Caco-2 (cell line): ENCODE measurements around the gene PCDH17. TPM values are rescaled to one million over a fixed set of nuclear protein-coding genes. Genes with fewer than 3 reads are reported as not detected.

ENCODE experiments used
- BruUV-seq: library from RNA; stranded (reverse); fragments of 400-500 nt; replicated peaks from 2 replicates; lab custom pipeline; 2021; lab: Mats Ljungman, UMichigan
- CTCF ChIA-PET: fragments of 300-600 bp; sonication (Branson Sonifier 250); formaldehyde crosslinking; loops from one replicate; lab custom pipeline; 2022; ENCODE audit warnings: antibody characterized with exemption; lab: Charles Lee
- POLR2A ChIA-PET: fragments of 300-600 bp; sonication (Branson Sonifier 250); formaldehyde crosslinking; loops from one replicate; lab custom pipeline; 2022; ENCODE audit warnings: antibody characterized with exemption; lab: Charles Lee
- DNase-seq, 2 experiments: peaks; one replicate each; pipeline versions ENCODE4 v3.0.0 to v3.0.0-alpha.2; 2020 to 2022
- H3K27me3 ChIP-seq: replicated peaks from 2 replicates; pipeline ENCODE4 v1.6.0; 2011; ENCODE audit warnings: low read length; ENCODE audit not compliant: control insufficient read depth, insufficient read depth
- H3K36me3 ChIP-seq: 2 replicates; pipeline ENCODE4 v1.5.1; 2011; ENCODE audit warnings: low read length; ENCODE audit not compliant: control insufficient read depth, insufficient read depth
- H3K4me1 ChIP-seq: fragments of 250-450 bp; sonication (Bioruptor Pico); 2 replicates; pipeline ENCODE4 v1.5.1; 2020; ENCODE audit warnings: mild to moderate bottlenecking
- H3K4me3 ChIP-seq: 2 replicates; pipeline ENCODE4 v1.5.1; 2011; ENCODE audit warnings: low read depth, mild to moderate bottlenecking, control low read depth, low read length
- H3K9me3 ChIP-seq: fragments of 250-450 bp; sonication (Bioruptor Pico); 2 replicates; pipeline ENCODE4 v1.5.1; 2020; ENCODE audit warnings: mild to moderate bottlenecking, moderate library complexity
- H3K27ac Mint-ChIP-seq: one replicate; pipeline ENCODE4 v1.8.0; 2022; ENCODE audit warnings: mixed read lengths; ENCODE audit not compliant: unreplicated experiment
- H3K27me3 Mint-ChIP-seq: one replicate; pipeline ENCODE4 v1.8.0; 2022; ENCODE audit warnings: mixed read lengths; ENCODE audit not compliant: insufficient read depth, unreplicated experiment
- H3K36me3 Mint-ChIP-seq: one replicate; pipeline ENCODE4 v1.8.0; 2022; ENCODE audit warnings: mild to moderate bottlenecking, mixed read lengths; ENCODE audit not compliant: insufficient read depth, unreplicated experiment
- H3K4me1 Mint-ChIP-seq: one replicate; pipeline ENCODE4 v1.8.0; 2022; ENCODE audit warnings: low read depth, mixed read lengths; ENCODE audit not compliant: unreplicated experiment
- H3K4me3 Mint-ChIP-seq: one replicate; pipeline ENCODE4 v1.8.0; 2022; ENCODE audit warnings: mild to moderate bottlenecking, moderate library complexity, mixed read lengths; ENCODE audit not compliant: unreplicated experiment
- H3K9me3 Mint-ChIP-seq: one replicate; pipeline ENCODE4 v1.8.0; 2022; ENCODE audit warnings: mixed read lengths; ENCODE audit not compliant: unreplicated experiment
- CTCF ChIP-seq, 2 experiments: fragments of 200-600 bp in 1 of 2; IDR thresholded peaks; 1 replicate in 1 of 2; 2 replicates in 1 of 2; pipeline versions ENCODE4 v1.5.1 to v1.8.0; 2011 to 2022; ENCODE audit warnings: antibody characterized with exemption in 1 of 2, control low read depth in 1 of 2, inconsistent platforms in 1 of 2, low read depth in 1 of 2, low read length in 1 of 2, mild to moderate bottlenecking in 1 of 2, moderate library complexity in 1 of 2; ENCODE audit not compliant: insufficient read depth in 1 of 2, severe bottlenecking in 1 of 2, unreplicated experiment in 1 of 2
- intact Hi-C: fragments of 100-400 bp; cut with micrococcal nuclease; formaldehyde crosslinking; loops from one replicate; pipeline ENCODE4 v1.10.0; 2022; ENCODE audit not compliant: unreplicated experiment
- total RNA-seq: library from RNA; stranded (reverse); gene quantifications from 2 replicates; pipeline ENCODE4 v1.2.3, GENCODE V29; 2022

The PCDH17 gene
- total RNA-seq, 1 experiment from 2014 or later: not detected

- H3K4me1 Mint-ChIP-seq: no peaks in the 10 kb centered on the region
- H3K36me3 ChIP-seq: no peaks in the 10 kb centered on the region
- H3K36me3 Mint-ChIP-seq: no peaks in the 10 kb centered on the region
- H3K27me3 ChIP-seq: no peaks in the 10 kb centered on the region
- intact Hi-C loops: no loop called here
- BruUV-seq: no TSS peak
- DNase-seq: no peak
- no peaks in the 10 kb centered on the region for H3K9me3 ChIP-seq
- no peak overlapping the region for H3K4me3 ChIP-seq
- H3K27ac Mint-ChIP-seq: no peak overlapping the region
- H3K4me1 ChIP-seq: no peaks in the 10 kb centered on the region
- ChIA-PET POLR2A (no interaction called here), CTCF (no interaction called here)
- no peak for TF ChIP-seq CTCF (IDR thresholded peaks at IDR 0.05; ENCODE audit: insufficient read depth in 1 of 2, low read depth in 1 of 2, low read length in 1 of 2, severe bottlenecking in 1 of 2, unreplicated experiment in 1 of 2)
- peaks cover 3% of the 10 kb centered on the region for H3K27me3 Mint-ChIP-seq
- H3K4me3 Mint-ChIP-seq: no peak overlapping the region
- no peaks in the 10 kb centered on the region for H3K9me3 Mint-ChIP-seq
Measured at GRCh38 chr13:57734306-57734705, 102.8 kb downstream of the PCDH17 start.

GRCh38 chr13:57739089-57739488, 107.5 kb downstream of the PCDH17 start:
- POLR2A ChIA-PET: no interaction called here
- no peaks in the 10 kb centered on the region for H3K9me3 Mint-ChIP-seq
- no peaks in the 10 kb centered on the region for H3K4me1 Mint-ChIP-seq
- no peaks in the 10 kb centered on the region for H3K36me3 Mint-ChIP-seq
- H3K4me3 ChIP-seq: no peak overlapping the region
- intact Hi-C loops: no loop called here
- no peaks in the 10 kb centered on the region for H3K4me1 ChIP-seq
- H3K4me3 Mint-ChIP-seq: no peak overlapping the region
- no peaks in the 10 kb centered on the region for H3K36me3 ChIP-seq
- no TSS peak for BruUV-seq
- H3K27ac Mint-ChIP-seq: no peak overlapping the region
- DNase-seq: no peak
- TF ChIP-seq CTCF (IDR thresholded peaks at IDR 0.05; ENCODE audit: insufficient read depth in 1 of 2, low read depth in 1 of 2, low read length in 1 of 2, severe bottlenecking in 1 of 2, unreplicated experiment in 1 of 2): no peak
- no peaks in the 10 kb centered on the region for H3K27me3 Mint-ChIP-seq
- H3K9me3 ChIP-seq: no peaks in the 10 kb centered on the region
- no peaks in the 10 kb centered on the region for H3K27me3 ChIP-seq
- CTCF ChIA-PET: no interaction called here

- intact Hi-C loops: no loop called here
- no peak for DNase-seq
- Mint-ChIP-seq H3K4me1 (no peaks in the 10 kb centered on the region), H3K4me3 (no peak overlapping the region), H3K27ac (no peak overlapping the region), H3K27me3 (no peaks in the 10 kb centered on the region), H3K9me3 (no peaks in the 10 kb centered on the region), H3K36me3 (no peaks in the 10 kb centered on the region)
- BruUV-seq: no TSS peak
- no peaks in the 10 kb centered on the region for H3K27me3 ChIP-seq
- ChIA-PET POLR2A (interaction anchor here (0.5 kb wide), 1 partner anchor 1429 kb away, joined by 3 read pairs; no protein-coding TSS in a partner anchor), CTCF (no interaction called here)
- no peaks in the 10 kb centered on the region for H3K4me1 ChIP-seq
- H3K9me3 ChIP-seq: no peaks in the 10 kb centered on the region
- no peak for TF ChIP-seq CTCF (IDR thresholded peaks at IDR 0.05; ENCODE audit: insufficient read depth in 1 of 2, low read depth in 1 of 2, low read length in 1 of 2, severe bottlenecking in 1 of 2, unreplicated experiment in 1 of 2)
- H3K36me3 ChIP-seq: no peaks in the 10 kb centered on the region
- H3K4me3 ChIP-seq: no peak overlapping the region
Measured at GRCh38 chr13:57739543-57740190, 108.1 kb downstream of the PCDH17 start.
